Stimulated activated CD4-positive, alpha-beta T cell treated with anti-CD3 and anti-CD28 coated beads, Interleukin-1b, Interleukin-23, amount 100 ng/mL, for 1 hour (primary cell): ENCODE measurements around the gene NACC1.
"Not testable (repeated sequence)": the region's sequence is repeated elsewhere in the genome, so short reads cannot be mapped to it uniquely, and the experiment has no call there.

Experiments used
- DNase-seq, 2 donors: peaks; one replicate each; pipeline ENCODE4 v3.0.0-alpha.2; 2020; ENCODE audit warnings: low read depth in 2 of 2

The NACC1 gene

DNA sequence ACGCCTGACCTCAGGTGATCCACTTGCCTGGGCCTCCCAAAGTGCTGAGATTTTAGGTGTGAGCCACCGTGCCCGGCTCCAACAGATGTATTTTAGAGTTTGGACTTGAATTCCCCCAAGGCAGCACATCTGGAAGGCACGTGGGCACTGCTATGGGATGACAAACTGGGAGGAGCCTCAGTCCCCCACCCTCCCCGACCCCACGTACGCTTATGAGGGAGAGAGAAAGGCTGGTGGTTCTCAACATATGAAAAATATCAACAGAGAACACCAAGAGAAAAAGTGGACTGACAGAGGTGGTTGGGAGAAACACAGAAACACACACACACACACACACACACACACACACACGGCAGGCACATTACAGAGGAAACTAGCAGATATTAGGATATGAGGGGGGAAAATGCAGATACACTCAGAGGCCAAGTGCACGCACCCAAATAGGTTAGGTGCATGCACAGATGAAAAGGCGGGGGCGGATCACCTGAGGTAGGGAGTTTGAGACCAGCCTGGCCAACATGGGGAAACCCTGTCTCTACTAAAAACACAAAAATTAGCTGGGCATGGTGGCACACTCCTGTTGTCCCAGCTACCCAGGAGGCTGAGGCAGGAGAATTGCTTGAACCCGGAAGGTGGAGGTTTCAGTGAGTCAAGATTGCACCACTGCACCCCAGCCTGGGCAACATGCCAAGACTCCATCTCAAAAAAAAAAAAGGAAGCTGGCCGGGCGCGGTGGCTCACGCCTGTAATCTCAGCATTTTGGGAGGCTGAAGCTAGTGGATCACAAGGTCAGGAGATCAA, 28.9 kb downstream of the NACC1 start:
- DNase-seq, result no peak

DNA sequence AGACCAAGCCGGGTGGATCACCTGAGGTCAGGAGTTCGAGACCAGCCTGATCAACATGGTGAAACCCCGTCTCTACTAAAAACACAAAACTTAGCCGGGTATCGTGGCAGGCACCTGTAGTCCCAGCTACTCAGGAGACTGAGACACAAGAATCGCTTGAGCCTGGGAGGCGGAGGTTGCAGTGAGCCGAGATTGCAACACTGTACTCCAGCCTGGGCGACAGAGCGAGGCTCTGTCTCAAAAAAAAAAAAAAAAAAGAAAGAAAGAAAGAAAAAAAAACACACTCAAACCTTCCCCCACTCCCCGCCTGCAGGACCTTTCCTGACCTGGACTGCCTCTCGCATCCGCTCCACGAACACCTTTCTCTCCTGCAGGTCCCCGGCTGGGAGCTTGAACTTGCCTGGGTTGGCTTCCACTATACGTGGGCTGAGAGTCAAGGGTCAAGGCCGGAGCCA, 31.1 kb downstream of the NACC1 start:
- DNase-seq, result not testable (repeated sequence)

DNA sequence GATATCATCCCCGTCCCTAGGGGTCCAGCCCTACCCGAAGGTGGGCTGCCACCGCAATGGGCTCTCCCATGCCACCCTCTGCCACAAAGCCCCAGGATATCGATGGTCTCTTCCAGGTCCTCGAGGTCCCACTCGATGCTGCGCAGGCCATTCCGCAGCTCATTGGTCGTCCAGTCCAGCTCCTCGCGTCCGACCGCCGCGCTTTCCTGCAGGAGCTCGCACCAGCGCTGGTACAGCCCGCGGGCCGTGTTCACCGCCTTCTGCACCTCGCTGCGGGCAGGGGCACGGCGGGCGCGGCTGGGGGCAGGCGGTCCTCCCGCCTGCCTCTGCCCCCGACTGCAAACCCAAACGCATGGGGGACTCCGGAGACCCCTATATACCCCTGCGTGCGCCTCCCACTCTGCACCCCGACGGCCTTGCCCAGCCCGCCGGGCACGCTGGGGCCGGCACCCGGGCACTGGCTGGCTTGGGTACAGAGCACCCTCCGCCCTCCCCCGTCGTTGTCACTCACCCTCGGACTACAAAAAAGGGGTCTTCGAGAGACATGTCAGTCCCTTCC, 31.6 kb downstream of the NACC1 start:
- no peak for DNase-seq

GRCh38 chr19:13150187-13150930, 32.3 kb downstream of the NACC1 start, which contains the start of the genes IER2 and STX10:
Gene IER2 (plus strand): TSS chr19:13150411. CDS start chr19:13153187, 2,776 bp downstream.
Gene STX10 (minus strand): TSS chr19:13150375. CDS start chr19:13150173, 202 bp downstream.
- peak; percentile 67 to 85 for DNase-seq

GRCh38 chr19:13150931-13151604, 33.0 kb downstream of the NACC1 start:
- DNase-seq, result no peak

DNA sequence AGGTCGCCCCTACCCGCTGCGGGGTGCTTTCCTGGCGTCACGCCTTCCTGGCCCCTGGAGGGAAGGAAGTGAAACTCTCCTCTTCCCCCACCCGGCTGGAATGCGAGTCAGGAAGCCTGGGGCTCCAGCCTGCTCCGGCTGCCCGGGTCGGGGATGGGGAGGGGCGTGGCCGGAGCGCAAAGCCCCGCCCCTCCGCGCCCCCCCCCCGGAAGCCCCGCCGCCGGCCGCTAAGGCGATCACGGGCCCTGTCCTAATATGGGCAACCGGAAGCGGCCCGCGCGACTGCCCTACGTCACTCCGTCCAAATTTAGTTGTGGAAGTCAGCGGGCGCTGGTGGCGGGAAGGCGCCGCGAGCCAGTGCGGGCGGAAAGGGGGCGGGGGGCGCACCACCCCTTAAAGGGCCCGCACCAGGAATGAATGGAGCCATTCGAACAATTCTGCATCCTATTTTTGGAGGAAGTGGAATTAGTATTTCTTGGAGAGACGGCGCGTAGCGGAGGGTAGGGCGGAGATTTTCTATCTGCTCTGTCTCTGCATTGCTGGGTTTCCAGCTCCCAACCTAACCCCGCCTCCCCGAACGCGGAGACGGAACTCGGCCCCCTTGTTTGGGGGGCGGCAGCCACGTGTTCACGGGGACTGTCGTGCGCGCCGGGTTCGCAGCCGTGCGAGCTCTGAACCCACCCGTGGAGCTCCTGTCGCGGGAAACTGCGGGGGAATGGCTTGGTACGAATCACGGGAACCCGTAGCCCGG, 33.7 kb downstream of the NACC1 start:
- DNase-seq, result peak; percentile 87 to 92

GRCh38 chr19:13152356-13152973, 34.4 kb downstream of the NACC1 start:
- DNase-seq, result no peak

DNA sequence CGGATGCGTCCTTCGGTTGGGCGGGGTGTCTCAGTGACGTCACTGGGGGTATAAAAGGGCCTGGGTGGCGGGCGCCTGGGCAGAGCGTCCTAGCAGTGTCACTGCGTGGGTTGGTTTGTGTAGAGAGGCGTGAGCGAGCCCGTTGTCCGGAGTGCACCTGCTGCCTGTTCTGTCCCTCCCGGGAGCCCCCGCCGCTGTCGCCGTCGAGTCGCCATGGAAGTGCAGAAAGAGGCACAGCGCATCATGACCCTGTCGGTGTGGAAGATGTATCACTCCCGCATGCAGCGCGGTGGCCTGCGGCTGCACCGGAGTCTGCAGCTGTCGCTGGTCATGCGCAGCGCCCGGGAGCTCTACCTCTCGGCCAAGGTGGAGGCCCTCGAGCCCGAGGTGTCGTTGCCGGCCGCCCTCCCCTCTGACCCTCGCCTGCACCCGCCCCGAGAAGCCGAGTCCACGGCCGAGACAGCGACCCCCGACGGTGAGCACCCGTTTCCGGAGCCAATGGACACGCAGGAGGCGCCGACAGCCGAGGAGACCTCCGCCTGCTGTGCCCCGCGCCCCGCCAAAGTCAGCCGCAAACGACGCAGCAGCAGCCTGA, 35.0 kb downstream of the NACC1 start:
- DNase-seq, result peak; percentile 95 to 98

GRCh38 chr19:13153569-13154240, 35.6 kb downstream of the NACC1 start:
- no peak for DNase-seq

GRCh38 chr19:13154241-13154778, 36.2 kb downstream of the NACC1 start:
- DNase-seq, result no peak

DNA sequence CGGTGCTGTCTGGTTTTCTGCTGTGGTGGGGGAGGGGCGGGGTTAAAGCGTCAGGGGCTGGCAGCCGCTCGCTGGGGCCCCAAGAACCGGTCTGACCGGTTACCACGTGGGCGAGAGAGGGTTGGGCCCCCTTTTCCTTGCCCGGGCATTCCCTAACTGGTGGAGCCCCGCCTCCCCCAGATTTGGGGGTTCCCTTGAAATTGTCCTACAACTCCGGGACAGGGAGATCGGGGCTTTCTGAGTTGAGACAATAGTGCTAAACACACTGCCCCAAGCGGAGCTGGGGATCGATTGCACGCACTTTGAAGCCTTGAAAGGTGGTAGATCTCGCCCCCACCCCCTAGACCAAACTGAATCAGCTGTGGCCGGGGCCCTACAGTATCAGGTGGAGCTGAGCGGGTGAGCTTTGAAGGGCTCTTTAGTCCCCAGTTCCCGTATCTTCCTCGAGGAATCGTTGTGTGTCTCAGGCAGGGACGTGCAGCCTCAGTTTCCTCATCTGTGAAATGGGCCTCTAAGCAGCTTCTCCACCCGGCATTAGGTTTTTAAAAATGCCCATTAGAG, 36.9 kb downstream of the NACC1 start:
- peak in 1 of 2 donors; percentile 60 for DNase-seq

DNA sequence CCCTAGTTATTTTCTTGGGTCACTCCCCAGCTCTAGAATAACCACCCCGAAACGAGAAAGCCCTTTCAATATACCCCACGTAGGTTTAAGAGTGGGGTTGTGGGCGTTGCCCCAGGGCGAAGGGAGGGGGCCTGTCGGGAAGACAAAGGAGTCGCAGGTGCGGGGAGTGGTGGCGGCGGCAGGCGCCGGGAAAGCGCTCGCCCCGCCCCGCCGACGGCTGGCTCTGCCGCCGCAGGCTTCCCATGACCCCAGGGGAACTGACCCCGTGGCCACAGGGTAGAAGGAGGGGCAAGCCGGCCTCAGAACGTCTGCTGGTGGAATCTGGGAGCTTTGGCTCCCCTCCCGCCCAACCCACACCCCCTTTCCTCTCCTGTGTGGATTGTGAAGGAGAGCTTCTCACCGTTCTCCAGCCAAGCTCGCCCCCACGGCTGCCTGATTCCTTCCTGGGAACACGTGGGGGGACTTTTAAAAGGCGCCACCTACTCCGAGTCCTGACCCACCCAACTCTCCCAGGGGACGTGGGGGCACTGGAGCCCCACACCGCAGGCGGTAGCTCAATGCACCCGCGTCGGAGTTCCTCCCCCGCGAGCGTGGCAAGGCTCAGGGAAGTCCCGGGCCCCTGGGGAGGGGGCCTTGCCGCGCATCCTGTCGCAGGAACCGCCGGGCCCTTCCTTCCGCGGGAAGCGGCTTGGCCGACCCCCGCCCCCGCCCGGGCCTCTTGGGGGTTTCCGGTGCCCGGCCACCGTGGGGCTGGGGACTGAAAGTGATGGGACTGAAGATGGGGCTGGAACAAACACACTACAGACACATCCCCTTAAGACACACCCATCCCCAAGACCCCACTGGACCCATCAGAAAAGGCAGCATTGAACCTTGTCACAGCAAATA, 37.7 kb downstream of the NACC1 start:
- DNase-seq, result no peak

DNA sequence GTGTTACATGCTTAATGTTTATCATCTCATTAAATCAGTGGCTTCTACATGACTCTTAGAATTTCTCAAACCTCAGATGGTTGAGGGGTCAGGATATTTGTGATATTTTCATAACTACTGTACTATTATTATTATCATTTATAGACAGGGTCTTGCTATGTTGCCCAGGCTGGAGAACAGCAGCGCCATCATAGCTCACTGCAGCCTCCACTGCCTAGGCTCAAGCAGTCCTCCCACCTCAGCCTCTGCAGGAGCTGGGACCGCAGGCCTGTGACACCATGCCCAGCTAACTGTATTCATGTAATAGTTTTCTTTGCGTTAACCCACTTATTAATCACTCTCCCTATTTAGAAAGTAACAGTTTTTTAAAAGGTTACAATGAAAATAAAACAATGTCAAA, 41.6 kb downstream of the NACC1 start:
- no peak for DNase-seq

- DNase-seq, result no peak
These were observed 42.5 kb downstream of the NACC1 start for GRCh38 chr19:13160557-13160956.

DNA sequence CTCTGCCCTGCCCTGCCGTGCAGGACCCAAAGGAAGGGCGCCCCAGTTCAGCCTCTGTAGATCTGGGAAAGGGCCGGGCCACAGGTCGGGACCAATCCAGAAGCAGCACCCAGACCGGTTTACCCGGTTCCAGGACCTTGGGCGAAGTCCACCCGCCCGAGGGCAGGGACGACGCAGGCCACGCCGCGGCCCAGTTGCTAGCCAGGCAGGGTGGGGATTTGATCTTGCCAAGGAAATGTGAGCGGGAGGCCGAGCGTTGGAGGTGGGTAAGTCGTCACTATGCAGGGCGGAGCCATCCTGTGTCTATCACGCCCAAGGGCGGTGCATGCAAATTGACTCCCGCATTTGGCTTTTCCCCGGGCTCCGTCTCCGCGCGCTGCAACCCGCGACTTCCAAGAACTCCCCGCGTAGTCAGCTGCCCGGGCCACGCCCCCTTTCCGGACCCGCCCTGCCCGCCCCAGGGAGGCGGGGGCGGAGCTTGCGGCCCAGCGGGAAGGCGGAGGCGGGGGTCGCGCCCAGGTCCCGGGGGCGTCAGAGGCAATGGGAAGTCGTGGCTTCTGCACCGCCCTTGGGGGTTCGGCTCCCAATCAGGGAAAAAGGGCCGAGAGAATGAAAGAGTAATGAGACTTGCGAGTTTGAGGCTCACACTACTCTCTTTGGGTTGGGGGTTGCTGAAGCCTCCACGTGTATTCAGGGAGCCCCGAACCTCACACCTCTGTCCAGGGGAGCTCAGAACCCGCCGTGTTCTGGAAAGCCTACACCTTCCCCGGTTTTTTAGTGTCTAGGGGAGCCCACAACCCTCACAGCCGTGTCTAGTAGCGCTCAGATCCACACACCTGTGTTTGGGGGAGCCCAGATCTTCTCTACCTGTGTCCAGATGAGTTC, 44.9 kb downstream of the NACC1 start:
- peak in 1 of 2 donors; percentile 66 for DNase-seq

DNA sequence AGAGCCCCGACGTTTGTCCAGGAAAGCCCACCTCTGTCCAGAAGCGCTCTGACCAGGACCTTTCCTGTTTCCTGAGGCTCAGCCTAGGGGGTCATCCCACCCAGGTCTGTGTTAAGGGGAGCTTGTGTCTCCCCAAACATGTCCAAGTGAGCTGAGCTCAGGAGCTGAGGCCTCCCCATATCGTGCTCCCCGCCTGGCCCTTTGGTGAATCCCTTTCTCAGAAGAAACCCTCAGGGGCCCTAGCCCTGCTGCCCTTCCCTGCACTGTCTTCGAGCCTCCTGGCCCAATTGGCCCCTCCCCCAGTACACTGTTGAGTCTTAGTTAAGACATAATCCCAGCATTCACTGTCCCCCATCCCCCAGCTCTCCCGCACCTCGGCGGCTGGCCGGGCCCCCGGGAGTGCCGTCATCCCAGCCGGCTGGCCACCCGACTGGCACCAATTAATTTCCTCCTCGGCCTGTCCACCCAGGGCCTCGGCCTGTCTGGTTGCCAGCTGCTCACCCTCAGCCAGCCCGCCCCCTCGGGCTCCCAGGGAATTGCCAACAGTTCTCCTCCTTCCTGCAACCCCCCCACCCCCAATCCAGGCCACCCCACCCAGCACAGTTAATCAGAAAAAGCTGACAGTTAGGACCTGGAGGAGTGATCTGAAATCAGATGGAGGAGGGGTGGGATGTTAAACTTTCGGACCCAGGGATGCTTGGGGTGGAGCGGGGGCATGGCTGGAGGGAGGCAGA, 45.7 kb downstream of the NACC1 start:
- DNase-seq, result no peak
